Panc1 (cell line): ENCODE measurements around the gene HIGD2A. TPM values are rescaled to one million over a fixed set of nuclear protein-coding genes. Genes with fewer than 3 reads are reported as not detected.

Source experiments
- ATAC-seq: fragments of 200-7000 bp; cut with Tn5 transposase; 2 replicates; pipeline ENCODE4 v1.9.1; 2020; ENCODE audit warnings: mild to moderate bottlenecking, moderate library complexity
- BruUV-seq: library from RNA; stranded (reverse); fragments of 400-500 nt; replicated peaks from 2 replicates; lab custom pipeline; 2021; lab: Mats Ljungman, UMichigan
- CTCF ChIA-PET: fragments of 300-600 bp; sonication (Branson Sonifier 250); formaldehyde crosslinking; loops from one replicate; lab custom pipeline; 2022; ENCODE audit warnings: antibody characterized with exemption; lab: Charles Lee
- POLR2A ChIA-PET: fragments of 300-600 bp; sonication (Branson Sonifier 250); formaldehyde crosslinking; loops from one replicate; lab custom pipeline; 2022; ENCODE audit warnings: antibody characterized with exemption; lab: Charles Lee
- DNase-seq: peaks from one replicate; pipeline ENCODE4 v3.0.0-alpha.2; 2010; ENCODE audit warnings: low read depth, low spot score
- H3K27ac ChIP-seq: 2 replicates; pipeline ENCODE4 v1.5.1; 2011; ENCODE audit warnings: mild to moderate bottlenecking, low read length, inconsistent platforms
- H3K27me3 ChIP-seq: fragments of 200-500 bp; sonication (Bioruptor generic); 2 replicates; pipeline ENCODE4 v1.6.0; 2014; ENCODE audit warnings: low read length, inconsistent platforms; ENCODE audit not compliant: control insufficient read depth, insufficient read depth
- H3K36me3 ChIP-seq: fragments of 200-500 bp; sonication (Bioruptor generic); 2 replicates; pipeline ENCODE4 v1.5.1; 2014; ENCODE audit warnings: inconsistent platforms, mild to moderate bottlenecking, low read length, moderate library complexity; ENCODE audit not compliant: control insufficient read depth, insufficient read depth
- H3K4me1 ChIP-seq: 2 replicates; pipeline ENCODE4 v1.5.1; 2011; ENCODE audit warnings: inconsistent platforms, mild to moderate bottlenecking, low read length, moderate library complexity; ENCODE audit not compliant: control insufficient read depth, insufficient read depth
- H3K4me3 ChIP-seq, 2 experiments: 2 replicates each; pipeline ENCODE4 v1.5.1; 2011 to 2012; ENCODE audit warnings: low read depth in 2 of 2, low read length in 2 of 2, mild to moderate bottlenecking in 2 of 2, inconsistent platforms in 1 of 2, moderate library complexity in 1 of 2
- H3K9me3 ChIP-seq: fragments of 200-500 bp; sonication (Bioruptor generic); 2 replicates; pipeline ENCODE4 v1.5.1; 2014; ENCODE audit warnings: low read depth, mild to moderate bottlenecking, inconsistent platforms, low read length, moderate library complexity; ENCODE audit not compliant: control insufficient read depth, insufficient read depth
- POLR2AphosphoS5 ChIP-seq: IDR thresholded peaks from 2 replicates; pipeline ENCODE4 v1.6.1; 2012; ENCODE audit warnings: mild to moderate bottlenecking, low read depth, low read length, moderate library complexity
- SIN3A ChIP-seq: IDR thresholded peaks from 2 replicates; pipeline ENCODE4 v1.6.1; 2012; ENCODE audit warnings: low read depth, mild to moderate bottlenecking, low read length, moderate library complexity, borderline replicate concordance; ENCODE audit not compliant: insufficient read depth
- TCF7L2 ChIP-seq: IDR thresholded peaks from 2 replicates; pipeline ENCODE4 v1.6.1; 2011; ENCODE audit warnings: mild to moderate bottlenecking, low read depth, low read length, inconsistent platforms
- in situ Hi-C: cut with HindIII; loops from 2 replicates; pipeline ENCODE4 v1.10.0; 2016; ENCODE audit warnings: low sequenced_read_pairs, low pct_unique_long_range_greater_than_20kb
- intact Hi-C: fragments of 100-400 bp; cut with micrococcal nuclease; formaldehyde crosslinking; loops from one replicate; pipeline ENCODE4 v1.10.0; 2022; ENCODE audit not compliant: unreplicated experiment
- total RNA-seq: library from RNA; stranded (reverse); gene quantifications from one replicate; pipeline ENCODE4 v1.2.1, GENCODE V29; 2021; ENCODE audit not compliant: unreplicated experiment
- TF ChIP-seq, protein P1 (sequence below), 2 experiments: IDR thresholded peaks; 2 replicates each; pipeline ENCODE4 v1.6.1; 2011 to 2012; ENCODE audit warnings: low read depth in 2 of 2, control low read depth in 1 of 2, low read length in 1 of 2, mild to moderate bottlenecking in 1 of 2, moderate library complexity in 1 of 2; ENCODE audit not compliant: insufficient read depth in 1 of 2
- TF ChIP-seq, protein P2 (sequence below): fragments of 450-650 bp; IDR thresholded peaks from 2 replicates; pipeline ENCODE4 v1.5.1; 2017; ENCODE audit warnings: mild to moderate bottlenecking

Gene HIGD2A
- total RNA-seq, 1 experiment from 2014 or later: 162 TPM

DNA sequence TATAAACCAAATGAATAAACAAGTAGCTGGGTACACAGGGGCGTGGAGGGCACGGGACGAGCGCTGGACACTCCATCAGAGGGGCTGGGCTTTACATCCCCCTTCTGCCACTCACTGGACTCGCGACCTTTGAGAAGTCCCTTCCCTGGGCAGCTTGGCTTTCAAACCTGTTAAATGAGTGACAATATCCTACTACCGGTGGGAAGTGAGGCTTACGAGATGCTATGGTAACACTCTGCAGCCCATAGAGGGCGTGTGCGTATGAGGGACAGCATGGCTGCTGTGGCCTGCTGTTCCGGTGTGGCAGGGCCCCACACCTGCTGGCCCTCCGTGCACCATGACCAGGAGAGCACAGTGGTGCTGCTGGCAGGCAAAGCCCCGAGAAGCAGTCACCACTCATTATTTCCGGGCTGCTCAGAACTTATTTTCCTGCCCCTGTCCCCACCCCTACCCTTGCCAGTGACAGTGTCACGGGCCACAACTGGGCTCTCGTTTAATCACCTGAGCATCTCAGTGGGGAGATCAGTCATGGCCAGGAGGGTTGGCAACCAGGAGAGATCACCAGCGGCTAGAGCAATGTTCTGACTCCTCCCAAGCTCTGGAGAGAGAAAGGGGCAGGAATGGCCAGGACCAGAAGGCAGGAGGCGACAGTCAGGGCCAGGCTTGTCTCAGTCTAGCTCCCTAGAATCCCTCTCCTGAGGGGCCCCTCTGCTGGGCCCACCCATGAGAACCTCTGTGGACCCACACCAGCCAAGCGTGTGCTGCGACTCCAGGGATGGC is 17.3 kb downstream of the HIGD2A start:
- POLR2A ChIA-PET: interaction anchor here (0.6 kb wide), 1 partner anchor 10 kb away, joined by 8 read pairs; no protein-coding TSS in a partner anchor
- intact Hi-C loops (no loop called here), in situ Hi-C loops (no loop called here)
- ATAC-seq (peak; percentile 58; the same call in 1 of the 2 replicates), DNase-seq (no peak)
- BruUV-seq: no TSS peak
- Histone ChIP-seq H3K27ac (no peak overlapping the region), H3K36me3 (no peaks in the 10 kb centered on the region), H3K9me3 (no peaks in the 10 kb centered on the region), H3K4me3 (no peak overlapping the region), H3K4me1 (no peaks in the 10 kb centered on the region), H3K27me3 (no peaks in the 10 kb centered on the region)
- no peak for TF ChIP-seq SIN3A
- no peak for TF ChIP-seq POLR2AphosphoS5
- TF ChIP-seq, protein P1, sequence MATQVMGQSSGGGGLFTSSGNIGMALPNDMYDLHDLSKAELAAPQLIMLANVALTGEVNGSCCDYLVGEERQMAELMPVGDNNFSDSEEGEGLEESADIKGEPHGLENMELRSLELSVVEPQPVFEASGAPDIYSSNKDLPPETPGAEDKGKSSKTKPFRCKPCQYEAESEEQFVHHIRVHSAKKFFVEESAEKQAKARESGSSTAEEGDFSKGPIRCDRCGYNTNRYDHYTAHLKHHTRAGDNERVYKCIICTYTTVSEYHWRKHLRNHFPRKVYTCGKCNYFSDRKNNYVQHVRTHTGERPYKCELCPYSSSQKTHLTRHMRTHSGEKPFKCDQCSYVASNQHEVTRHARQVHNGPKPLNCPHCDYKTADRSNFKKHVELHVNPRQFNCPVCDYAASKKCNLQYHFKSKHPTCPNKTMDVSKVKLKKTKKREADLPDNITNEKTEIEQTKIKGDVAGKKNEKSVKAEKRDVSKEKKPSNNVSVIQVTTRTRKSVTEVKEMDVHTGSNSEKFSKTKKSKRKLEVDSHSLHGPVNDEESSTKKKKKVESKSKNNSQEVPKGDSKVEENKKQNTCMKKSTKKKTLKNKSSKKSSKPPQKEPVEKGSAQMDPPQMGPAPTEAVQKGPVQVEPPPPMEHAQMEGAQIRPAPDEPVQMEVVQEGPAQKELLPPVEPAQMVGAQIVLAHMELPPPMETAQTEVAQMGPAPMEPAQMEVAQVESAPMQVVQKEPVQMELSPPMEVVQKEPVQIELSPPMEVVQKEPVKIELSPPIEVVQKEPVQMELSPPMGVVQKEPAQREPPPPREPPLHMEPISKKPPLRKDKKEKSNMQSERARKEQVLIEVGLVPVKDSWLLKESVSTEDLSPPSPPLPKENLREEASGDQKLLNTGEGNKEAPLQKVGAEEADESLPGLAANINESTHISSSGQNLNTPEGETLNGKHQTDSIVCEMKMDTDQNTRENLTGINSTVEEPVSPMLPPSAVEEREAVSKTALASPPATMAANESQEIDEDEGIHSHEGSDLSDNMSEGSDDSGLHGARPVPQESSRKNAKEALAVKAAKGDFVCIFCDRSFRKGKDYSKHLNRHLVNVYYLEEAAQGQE (IDR thresholded peaks at IDR 0.05; ENCODE audit: insufficient read depth in 1 of 2, low read depth in 2 of 2, low read length in 1 of 2): no peak
- TF ChIP-seq, protein P2, sequence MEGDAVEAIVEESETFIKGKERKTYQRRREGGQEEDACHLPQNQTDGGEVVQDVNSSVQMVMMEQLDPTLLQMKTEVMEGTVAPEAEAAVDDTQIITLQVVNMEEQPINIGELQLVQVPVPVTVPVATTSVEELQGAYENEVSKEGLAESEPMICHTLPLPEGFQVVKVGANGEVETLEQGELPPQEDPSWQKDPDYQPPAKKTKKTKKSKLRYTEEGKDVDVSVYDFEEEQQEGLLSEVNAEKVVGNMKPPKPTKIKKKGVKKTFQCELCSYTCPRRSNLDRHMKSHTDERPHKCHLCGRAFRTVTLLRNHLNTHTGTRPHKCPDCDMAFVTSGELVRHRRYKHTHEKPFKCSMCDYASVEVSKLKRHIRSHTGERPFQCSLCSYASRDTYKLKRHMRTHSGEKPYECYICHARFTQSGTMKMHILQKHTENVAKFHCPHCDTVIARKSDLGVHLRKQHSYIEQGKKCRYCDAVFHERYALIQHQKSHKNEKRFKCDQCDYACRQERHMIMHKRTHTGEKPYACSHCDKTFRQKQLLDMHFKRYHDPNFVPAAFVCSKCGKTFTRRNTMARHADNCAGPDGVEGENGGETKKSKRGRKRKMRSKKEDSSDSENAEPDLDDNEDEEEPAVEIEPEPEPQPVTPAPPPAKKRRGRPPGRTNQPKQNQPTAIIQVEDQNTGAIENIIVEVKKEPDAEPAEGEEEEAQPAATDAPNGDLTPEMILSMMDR: no peak
- no peak for TF ChIP-seq TCF7L2
- CTCF ChIA-PET: interaction anchor here (0.6 to 0.7 kb wide), 3 partner anchors 15 to 132 kb away, joined by 3 to 5 read pairs (median 3); no protein-coding TSS in a partner anchor

DNA sequence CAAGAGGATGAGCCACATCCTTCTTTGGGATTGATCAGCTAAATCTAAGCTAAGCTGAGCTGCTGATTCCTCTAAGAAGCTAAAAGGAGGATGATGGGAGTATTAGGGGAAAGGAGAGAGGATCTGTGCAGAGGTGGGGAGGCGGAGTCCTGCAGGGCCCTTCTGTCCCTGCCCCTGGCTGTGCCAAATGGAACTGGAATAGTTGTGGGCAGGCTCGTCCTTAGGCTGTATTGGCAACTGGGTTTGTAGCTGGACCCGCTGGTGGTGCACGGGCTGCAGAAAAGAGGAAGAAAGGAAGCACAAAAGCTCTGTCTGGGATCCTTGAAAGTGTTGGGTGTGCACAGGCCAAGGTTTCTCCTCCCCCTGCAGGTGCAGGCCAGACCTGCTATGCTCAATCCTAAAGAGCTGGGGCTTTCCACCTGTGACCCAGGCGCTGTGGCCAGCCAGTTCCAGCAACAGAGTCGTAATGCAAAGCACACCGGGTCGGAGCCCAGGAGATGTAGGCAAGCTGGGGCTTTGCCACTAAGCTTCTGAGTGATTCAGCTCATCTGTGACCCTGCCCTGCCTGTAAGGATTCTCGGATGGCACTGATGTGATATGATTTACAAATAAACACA is 18.0 kb downstream of the HIGD2A start:
- intact Hi-C loops: no loop called here
- ATAC-seq (no peak), DNase-seq (no peak)
- in situ Hi-C loops: no loop called here
- ChIA-PET POLR2A (no interaction called here), CTCF (no interaction called here)
- H3K4me1 ChIP-seq: no peaks in the 10 kb centered on the region
- TF ChIP-seq, protein P1 (IDR thresholded peaks at IDR 0.05; ENCODE audit: insufficient read depth in 1 of 2, low read depth in 2 of 2, low read length in 1 of 2): no peak
- TF ChIP-seq, protein P2: no peak
- no TSS peak for BruUV-seq
- no peaks in the 10 kb centered on the region for H3K27me3 ChIP-seq
- H3K27ac ChIP-seq: no peak overlapping the region
- no peaks in the 10 kb centered on the region for H3K9me3 ChIP-seq
- H3K36me3 ChIP-seq: no peaks in the 10 kb centered on the region
- H3K4me3 ChIP-seq: no peak overlapping the region
